NB4 (cell line): ENCODE results near the gene NDP.
"Not testable (repeated sequence)": the region's sequence is repeated elsewhere in the genome, so short reads cannot be mapped to it uniquely, and the experiment has no call there.

Experiments
- DNase-seq: peaks from one replicate; pipeline ENCODE4 v3.0.0; 2010; ENCODE audit warnings: low read depth
- H3K4me3 ChIP-seq: one replicate; pipeline ENCODE4 v1.5.1; 2011; ENCODE audit warnings: mild to moderate bottlenecking, low read depth, low read length, moderate library complexity
- CTCF ChIP-seq: IDR thresholded peaks from one replicate; pipeline ENCODE4 v1.5.1; 2012; ENCODE audit warnings: low read depth, low read length
- MYC ChIP-seq: IDR thresholded peaks from 2 replicates; pipeline ENCODE4 v1.6.1; 2011; ENCODE audit warnings: low read depth, low read length
- POLR2A ChIP-seq: IDR thresholded peaks from 2 replicates; pipeline ENCODE4 v1.6.1; 2011; ENCODE audit warnings: mild to moderate bottlenecking; ENCODE audit not compliant: insufficient read length; ENCODE audit errors: extremely low read depth
- TF ChIP-seq, protein P1 (sequence below): IDR thresholded peaks from 2 replicates; pipeline ENCODE4 v1.6.1; 2011; ENCODE audit warnings: low read depth, low read length

NDP gene

DNA sequence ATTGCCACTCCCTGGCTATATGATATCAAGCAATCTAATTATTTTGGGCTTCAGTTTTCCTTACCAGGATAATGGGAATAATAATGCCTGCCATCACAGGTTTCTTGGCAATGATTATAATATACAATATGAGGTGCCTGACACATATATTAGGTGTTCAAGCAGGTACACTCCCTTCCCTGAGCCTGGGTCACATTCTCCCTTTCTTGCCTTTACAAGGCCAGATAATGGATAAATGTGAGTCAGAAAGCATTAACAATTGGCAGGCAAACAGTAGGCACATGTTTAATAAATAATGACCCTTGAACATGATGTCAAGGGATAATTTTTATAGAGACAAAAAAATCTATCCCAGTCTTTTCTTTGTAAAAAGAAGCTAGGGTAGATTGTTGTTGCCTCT lies 17.2 kb downstream of the NDP start:
- no peak for DNase-seq
- no peak overlapping the region for H3K4me3 ChIP-seq
- no peak for TF ChIP-seq MYC
- no peak for TF ChIP-seq POLR2A
- no peak for TF ChIP-seq CTCF
- TF ChIP-seq, protein P1, sequence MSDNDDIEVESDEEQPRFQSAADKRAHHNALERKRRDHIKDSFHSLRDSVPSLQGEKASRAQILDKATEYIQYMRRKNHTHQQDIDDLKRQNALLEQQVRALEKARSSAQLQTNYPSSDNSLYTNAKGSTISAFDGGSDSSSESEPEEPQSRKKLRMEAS, result no peak

GRCh38 chrX:43953218-43953617 lies 20.0 kb downstream of the NDP start:
- TF ChIP-seq POLR2A, result no peak
- TF ChIP-seq MYC, result no peak
- no peak for TF ChIP-seq CTCF
- TF ChIP-seq, protein P1, result no peak
- DNase-seq, result no peak
- no peak overlapping the region for H3K4me3 ChIP-seq

- TF ChIP-seq MYC (no peak), CTCF (no peak), POLR2A (no peak)
- TF ChIP-seq, protein P1, result no peak
- H3K4me3 ChIP-seq, result no peak overlapping the region
- DNase-seq, result no peak
These were observed 23.5 kb downstream of the NDP start for GRCh38 chrX:43949669-43950068.

DNA sequence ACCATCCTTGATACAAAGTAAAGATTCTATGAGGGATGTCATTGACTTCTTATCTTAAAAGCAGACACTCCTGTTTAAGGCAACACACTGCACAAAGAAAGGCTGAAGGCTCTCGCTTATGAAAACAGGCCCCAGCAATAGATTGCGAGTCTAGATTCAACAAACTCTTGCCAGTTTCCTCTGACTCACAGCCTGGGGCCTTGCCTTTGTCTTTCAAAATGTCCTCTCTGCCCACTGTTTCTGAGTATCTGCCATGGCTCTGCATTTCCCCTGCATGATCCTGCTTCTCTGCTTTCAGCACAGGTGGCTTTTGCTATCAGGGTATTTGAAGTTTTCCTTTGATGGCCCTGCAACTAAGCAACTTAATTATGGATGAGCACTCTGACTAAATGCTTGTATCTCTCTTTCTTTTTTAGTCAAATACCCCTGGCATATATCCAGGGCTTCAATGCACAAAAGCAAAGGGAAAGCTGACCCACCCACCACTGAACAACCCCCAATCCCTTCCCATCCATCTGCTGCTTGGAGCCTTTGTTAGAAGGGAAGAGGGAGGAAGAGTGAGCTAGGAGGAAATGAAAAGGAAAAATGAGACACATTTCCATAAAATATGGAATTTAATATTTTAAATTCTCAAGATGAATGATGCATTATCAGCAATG lies 32.2 kb downstream of the NDP start:
- H3K4me3 ChIP-seq, result no peak overlapping the region
- TF ChIP-seq CTCF (no peak), MYC (no peak), POLR2A (no peak)
- TF ChIP-seq, protein P1, result no peak
- DNase-seq, result no peak

GRCh38 chrX:43939187-43939926 lies 33.8 kb downstream of the NDP start:
- TF ChIP-seq MYC, result no peak
- no peak for TF ChIP-seq CTCF
- TF ChIP-seq POLR2A, result no peak
- TF ChIP-seq, protein P1, result no peak
- no peak overlapping the region for H3K4me3 ChIP-seq
- DNase-seq, result no peak

DNA sequence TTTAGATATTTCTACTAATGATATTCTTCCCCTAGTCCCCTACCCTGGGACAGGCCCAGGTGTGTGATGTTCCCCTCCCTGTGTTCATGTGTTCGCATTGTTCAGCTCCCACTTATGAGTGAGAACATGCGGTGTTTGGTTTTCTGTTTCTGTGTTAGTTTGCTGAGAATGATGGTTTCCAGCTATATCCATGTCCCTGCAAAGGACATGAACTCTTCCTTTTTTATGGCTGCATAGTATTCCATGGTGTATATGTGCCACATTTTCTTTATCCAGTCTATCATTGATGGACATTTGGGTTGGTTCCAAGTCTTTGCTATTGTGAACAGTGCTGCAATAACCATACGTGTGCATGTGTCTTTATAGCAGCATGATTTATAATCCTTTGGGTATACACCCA lies 51.2 kb downstream of the NDP start:
- DNase-seq, H3K4me3 ChIP-seq: not testable (repeated sequence)

GRCh38 chrX:43910772-43911171 lies 62.4 kb downstream of the NDP start:
- not testable (repeated sequence) for DNase-seq

More at GRCh38 chrX:43910772-43911171, 62.4 kb downstream of the NDP start:
- not testable (repeated sequence) for H3K4me3 ChIP-seq
